Stimulated activated CD4-positive, alpha-beta T cell treated with anti-CD3 and anti-CD28 coated beads, Interleukin-4, amount 100 ng/mL, for 1 hour (primary cell): ENCODE measurements around the gene NDEL1.
A peak's percentile ranks its signal among the peaks of the same experiment; 100 is the strongest.
"Not testable (repeated sequence)": the region's sequence is repeated elsewhere in the genome, so short reads cannot be mapped to it uniquely, and the experiment has no call there.

Experiments
- DNase-seq: peaks from one replicate; pipeline ENCODE4 v3.0.0-alpha.2; 2020

The NDEL1 gene, protein sequence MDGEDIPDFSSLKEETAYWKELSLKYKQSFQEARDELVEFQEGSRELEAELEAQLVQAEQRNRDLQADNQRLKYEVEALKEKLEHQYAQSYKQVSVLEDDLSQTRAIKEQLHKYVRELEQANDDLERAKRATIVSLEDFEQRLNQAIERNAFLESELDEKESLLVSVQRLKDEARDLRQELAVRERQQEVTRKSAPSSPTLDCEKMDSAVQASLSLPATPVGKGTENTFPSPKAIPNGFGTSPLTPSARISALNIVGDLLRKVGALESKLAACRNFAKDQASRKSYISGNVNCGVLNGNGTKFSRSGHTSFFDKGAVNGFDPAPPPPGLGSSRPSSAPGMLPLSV

DNA sequence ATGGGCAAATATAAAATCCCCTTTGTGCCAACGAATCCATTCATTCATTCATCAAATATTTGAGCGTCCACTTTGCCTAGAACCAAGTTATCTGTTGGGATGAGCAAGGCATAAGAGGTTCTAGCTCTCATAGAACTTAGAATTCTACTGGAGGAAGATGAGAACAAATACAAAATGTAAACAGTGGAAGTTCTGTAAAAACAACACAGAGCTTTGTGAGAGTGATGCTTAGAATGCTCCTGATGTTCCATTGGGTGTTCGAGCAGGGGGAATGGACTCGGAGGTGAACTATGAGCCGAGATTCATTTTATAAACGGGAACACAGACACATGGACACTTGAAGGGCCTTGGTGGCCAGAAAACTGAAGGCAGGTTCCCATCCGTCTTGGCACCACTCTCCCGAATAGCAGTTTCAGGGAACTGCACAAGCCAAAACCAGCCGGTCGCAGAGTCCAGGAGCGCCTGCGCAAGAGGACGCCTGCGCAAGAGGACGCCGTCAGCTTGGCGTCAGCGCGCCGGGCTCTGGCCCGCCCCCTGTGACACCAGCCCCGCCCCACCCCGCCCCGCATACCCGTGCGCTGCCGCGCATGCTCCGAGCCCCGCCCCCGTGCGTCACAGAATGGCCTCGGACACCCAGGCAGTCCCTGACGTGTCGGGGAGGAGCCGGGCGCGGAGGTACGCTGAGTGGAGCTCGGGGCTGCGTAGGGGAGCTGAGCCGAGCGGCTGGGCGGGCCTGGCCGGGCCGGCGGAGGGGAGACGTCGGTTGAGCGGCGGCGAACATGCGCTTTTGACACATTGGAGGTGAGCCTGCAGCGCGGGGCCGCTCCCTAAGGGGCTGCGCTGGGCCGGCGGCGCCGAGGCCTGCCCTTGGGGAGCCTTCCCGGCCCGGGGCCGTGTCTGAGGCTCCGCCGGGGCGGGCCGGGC is at the start of gene NDEL1:
Gene NDEL1 (plus strand): TSS at position 640 of the 924 bp plus-strand sequence. CDS start 8,388 bp downstream, outside the sequence.
- peak; percentile 99 for DNase-seq

DNA sequence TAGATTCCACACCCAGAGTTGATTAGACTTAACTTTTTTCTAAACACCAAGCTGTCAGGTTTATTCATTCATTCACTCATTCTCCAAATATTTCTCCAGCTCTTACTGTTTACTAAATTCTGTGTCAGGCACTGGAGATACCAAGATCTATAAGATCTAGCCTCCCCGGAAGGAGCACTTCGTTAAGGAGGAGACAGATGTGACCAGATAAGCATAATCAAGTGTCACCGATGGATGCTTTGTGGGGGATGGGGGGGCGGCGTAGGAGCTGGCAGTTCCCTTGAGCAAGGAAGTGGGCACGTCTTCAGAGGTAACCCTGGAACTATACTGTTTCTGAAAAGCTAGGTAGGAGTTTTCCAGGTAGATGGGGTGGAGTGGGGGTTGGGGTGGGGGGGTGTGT is 48.8 kb upstream of the NDEL1 start:
- DNase-seq: no peak

DNA sequence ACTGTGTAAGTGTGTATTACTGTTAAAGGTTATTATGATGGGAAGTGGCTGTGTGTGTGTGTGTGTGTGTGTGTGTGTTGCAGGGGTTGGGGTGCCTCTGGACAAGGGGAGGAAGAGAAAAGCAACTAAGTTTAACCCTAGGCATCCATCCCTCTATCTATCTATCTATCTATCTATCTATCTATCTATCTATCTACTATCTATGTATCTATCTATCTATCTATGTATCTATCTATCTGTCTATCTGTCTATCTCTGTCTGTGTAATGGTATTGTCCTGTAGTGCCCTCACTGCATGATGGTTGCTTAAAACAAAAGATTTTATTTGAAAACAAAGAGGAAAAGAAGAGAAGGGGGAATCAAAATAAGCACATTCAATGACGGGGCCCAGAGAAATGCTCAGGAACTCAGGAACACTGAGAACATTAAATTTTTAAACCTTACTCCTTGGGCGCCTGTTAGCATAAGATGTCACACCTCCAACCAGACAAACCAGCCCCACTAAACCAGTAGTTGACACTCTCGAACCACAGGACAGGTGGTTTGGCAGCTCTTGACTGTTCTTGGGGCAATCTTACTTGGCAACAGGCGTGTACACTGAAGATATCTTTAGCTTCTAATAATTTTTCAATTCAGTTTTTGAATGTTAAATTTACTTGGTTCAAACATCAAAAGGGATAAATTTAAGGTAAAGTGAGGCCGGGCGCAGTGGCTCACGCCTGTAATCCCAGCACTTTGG is 47.6 kb upstream of the NDEL1 start:
- no peak for DNase-seq

DNA sequence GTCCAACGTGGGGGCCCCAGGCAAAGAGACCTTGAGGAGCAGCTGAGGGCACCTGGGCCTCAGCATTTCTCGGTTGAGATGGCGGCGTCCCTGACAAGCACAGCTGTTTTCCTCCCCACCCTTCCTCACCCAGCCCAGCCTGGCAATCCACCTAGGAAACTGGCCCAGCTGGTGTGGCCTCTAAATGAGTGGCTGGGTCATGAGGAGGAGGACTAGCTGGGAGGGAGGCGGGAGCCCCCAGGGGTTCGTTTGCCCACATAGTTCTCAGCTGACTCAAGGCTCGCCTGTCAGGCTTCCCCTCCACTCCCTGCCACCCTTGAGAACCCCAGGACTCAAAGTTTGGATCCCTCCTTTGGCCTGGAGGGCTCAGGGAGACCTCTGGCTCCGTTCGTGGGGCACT is 44.0 kb upstream of the NDEL1 start:
- no peak for DNase-seq

DNA sequence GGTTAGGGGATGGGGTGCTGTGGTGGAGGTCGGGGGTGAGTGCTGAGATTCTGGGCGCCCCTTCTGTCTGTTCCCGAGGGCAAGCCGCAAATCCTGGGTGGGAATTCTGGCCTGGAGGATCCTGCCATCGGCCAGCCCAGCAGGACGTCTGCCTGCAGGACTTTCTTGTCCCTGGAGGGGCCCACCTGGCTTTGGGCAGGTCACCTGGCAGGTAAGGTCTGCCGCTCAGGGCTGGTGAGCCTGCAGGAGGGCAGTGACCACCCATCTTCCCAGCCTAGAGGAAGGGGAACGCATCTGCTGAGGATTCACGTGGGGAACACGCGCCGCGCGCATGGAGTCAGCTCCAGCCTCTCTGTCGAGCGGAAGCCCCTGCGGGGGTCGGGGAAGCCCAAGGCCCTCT is 43.4 kb upstream of the NDEL1 start:
- DNase-seq: no peak

DNA sequence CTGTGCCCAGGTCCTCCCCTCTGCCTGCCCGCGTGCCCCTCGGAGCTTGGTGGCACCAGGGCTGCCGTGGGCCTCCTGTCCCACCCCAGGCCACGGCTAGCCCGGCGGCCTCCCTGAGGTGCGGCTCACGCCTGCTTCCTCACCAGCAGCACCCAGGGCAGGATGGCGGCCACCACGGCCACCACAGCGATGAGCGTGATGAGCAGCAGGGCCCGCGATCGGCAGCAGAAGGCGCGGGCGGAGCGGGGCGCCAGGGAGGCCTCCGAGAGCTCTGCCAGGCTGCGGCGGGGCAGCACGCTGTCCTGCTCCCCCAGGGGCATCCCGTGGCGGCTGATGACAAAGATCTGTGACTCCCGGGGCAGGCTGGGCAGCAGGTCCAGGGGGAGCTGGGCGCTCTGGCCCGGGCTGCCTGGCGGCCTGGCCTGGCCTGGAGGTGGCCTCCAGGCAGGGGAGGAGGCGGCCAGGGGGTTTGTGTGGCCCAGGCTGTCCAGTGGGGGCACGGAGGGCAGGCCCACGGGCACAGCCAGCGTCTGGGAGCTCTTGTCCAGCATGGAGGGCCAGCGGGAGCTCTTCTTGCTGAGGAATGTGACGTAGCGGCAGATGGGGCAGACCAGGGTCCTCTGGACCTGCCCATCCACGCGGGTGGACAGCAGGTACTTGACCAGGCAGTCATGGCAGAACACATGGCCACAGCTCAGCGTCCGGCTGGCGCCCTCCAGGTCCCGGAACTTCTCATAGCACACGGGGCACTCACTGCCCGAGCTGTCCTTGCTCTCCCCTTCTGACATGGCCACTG is 42.8 kb upstream of the NDEL1 start:
- no peak for DNase-seq

DNA sequence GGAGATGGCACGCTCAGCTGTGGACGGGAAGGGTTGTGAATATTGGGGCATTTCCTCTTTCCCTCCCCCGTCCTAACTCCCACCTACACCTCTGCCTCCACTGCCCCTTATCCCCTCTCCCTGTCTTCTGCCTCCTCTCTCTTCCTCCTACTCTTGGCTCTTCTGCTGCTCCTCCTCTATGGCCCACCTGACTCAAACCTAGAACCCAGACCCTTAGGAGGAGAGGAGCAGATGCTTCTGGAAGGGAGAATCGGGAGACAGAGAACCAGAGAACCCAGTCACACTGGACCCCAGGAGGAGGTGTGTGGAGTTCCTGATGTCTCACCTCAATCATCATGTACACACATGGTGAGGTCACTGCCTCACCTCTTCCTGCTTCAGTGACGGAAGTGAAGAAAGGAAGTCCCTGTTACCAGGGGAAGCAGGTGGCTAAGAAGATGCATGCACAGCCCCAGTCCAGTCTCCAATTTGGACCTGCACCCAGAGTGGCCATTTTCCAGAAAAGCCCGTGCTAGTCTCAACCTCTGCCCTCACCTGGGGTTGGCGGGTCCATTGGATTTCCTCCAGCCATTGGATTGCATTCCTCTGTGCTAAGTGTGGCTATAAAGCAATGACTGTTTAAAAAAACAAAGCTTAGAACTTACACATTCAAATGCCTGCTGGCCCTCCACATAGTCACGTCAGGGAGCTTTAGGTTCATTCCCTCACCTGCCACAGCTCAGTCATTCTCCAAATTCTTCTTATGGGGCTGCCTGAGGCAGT is 42.0 kb upstream of the NDEL1 start:
- DNase-seq: no peak

DNA sequence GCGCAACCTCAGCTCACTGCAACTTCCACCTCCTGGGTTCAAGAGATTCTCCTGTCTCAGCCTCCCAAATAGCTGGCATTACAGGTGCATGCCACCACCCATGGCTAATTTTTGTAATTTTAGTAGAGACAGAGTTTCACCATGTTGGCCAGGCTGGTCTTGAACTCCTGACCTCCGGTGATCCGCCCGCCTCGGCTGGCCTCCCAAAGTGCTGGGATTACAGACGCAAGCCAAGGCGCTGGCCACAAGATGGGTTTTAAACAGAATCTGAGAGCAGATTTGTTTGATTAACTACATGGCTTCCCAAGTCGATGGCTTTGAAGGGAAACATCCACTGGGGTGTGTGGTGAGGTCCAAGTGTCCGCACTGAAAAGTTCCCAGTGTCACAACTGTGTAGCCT is 41.2 kb upstream of the NDEL1 start:
- DNase-seq: not testable (repeated sequence)

DNA sequence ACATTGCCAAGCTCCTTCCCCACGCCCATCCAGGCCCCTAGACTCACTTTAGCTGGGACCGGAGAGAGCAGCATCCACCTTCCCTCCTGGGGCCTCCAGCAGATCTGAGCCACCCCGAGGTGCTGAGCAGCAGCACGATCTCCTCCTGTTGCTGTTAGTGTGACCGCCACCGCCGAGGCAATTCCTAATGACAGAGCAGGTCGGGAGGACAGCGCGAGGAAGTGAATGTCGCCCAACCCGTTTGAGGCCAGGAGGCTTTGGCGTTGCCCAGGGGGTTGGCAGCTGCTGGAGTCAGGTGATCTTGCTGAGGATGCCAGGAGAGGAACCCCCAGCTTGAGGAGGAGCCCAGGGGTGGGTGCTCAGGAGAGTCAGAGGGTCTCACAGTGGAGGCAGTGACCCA is 38.0 kb upstream of the NDEL1 start, which contains the start of gene RNF222:
Gene RNF222 (minus strand): TSS at position 192 of the 400 bp plus-strand sequence. CDS start 4,366 bp downstream, outside the sequence.
- DNase-seq: no peak

DNA sequence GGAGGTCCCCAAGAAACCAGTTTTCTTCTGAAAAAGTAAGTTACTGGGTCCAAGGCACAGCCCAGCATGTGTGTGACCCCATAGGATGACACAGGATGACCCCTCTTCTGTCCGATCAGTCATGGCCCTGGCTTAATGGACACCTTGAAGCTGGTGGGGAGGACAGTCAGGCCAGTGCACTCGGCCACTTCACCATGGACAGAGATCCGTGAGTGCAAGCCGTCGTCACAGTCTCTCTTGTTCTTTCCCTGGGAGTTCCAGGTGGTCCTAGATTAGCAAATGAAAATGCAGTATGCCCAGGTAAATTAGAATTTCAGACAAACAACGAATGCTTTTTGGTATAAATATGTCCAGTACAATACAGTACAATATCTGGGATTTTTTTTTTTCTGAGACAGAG is 36.7 kb upstream of the NDEL1 start:
- DNase-seq: no peak

DNA sequence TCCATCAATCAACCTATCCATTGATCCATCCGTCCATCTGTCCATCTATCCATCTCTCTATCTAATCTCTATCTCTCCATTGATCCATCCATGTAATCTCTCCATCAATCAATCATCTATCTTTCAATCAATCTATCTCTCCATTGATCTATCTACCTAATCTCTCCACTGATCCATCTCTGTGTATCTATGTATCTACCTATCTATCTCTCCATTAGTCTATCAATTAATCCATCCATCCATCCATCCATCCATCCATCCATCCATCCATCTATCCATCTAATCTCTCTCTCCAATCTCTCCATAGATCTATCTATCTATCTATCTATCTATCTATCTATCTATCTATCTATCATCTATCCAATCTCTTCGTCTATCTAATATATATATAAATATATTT is 34.6 kb upstream of the NDEL1 start:
- DNase-seq: no peak

DNA sequence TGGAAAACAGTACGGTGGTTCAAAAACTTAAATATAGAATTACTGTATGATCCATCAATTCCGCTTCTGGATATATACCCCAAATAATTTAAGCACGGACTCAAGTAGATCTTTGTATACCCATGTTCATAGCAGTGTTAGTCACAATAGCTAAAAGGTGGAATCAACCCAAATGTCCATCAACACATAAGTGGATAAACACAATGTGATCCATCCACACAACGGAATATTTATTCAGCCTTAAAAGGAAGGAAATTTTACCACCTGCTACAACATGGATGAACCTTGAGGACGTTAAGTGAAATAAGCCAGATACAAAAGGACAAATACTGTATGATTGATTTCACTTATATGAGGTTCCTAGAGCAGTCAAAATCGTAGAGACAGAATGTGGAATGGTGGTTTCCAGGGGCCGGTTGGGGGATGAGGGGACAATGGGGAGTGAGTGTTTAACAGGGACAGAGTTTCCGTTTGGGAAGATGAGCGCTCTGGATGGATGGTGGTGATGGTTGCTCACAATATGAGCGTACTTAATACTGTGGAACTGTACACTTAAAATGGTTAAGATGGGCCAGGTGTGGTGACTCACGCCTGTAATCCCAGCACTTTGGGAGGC is 32.7 kb upstream of the NDEL1 start:
- no peak for DNase-seq

DNA sequence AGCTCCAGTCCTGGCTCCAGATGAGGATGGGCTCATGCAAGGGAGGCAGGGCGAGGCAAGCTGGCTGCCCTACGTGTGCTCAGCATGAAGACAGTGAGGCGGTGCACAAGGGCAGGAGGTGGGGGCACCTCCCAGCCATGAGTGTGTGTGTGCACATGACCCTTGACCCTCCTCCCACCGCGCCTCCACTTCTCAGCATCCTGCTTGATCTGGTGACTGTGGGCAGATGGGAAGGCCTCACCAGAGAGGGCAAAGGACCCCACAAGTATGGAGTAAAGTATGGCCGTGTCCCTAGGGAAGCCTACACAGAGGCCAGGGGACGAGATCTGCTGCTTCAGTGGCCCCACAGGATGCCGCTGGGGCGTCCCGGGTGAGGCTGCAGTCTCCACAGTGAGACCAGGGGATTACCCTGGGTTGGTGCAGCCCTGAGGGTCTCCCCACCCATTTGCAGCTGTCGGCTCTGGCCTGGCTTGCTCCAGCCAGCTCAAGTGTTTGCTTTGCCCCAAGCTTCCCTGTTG is 30.1 kb upstream of the NDEL1 start:
- no peak for DNase-seq

DNA sequence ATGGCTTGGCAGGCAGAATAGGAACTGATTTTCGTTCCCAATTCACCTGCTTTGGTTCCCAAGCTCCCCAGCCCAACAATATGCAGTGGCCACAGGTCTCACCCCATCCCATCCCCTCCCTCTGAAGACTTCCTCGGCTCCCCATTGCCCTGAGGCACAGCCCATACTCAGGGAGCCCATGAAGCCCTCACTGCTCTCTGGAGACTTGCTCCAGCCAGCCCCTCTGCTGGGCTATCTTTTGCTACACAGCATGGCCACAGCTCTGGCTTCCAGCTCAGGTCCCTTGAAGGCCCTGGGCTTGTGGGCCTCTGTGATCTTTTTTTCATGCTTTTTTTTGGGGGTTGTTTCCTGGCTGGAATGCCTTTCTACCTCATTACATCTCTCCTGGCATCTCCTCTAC is 29.5 kb upstream of the NDEL1 start:
- DNase-seq: no peak

DNA sequence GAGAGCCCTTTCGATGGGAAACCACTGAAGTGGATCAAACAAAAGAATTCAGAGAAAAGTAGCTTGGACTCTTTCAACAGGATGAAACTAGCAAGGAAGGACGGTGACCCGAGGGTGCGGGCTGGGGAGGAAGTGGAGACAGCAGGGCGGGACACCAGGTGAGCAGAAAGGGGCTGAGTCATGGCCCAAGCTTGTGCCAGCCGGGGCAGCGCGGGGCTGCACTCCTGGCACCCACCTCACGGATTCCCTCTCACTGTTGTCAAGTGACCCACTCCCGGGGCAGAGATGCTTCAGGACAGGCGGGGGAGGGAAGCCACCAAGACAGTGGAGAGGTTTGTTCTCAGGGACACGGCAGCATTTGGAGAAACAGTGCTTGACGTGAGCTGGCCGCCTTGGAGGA is 27.3 kb upstream of the NDEL1 start:
- DNase-seq: no peak

DNA sequence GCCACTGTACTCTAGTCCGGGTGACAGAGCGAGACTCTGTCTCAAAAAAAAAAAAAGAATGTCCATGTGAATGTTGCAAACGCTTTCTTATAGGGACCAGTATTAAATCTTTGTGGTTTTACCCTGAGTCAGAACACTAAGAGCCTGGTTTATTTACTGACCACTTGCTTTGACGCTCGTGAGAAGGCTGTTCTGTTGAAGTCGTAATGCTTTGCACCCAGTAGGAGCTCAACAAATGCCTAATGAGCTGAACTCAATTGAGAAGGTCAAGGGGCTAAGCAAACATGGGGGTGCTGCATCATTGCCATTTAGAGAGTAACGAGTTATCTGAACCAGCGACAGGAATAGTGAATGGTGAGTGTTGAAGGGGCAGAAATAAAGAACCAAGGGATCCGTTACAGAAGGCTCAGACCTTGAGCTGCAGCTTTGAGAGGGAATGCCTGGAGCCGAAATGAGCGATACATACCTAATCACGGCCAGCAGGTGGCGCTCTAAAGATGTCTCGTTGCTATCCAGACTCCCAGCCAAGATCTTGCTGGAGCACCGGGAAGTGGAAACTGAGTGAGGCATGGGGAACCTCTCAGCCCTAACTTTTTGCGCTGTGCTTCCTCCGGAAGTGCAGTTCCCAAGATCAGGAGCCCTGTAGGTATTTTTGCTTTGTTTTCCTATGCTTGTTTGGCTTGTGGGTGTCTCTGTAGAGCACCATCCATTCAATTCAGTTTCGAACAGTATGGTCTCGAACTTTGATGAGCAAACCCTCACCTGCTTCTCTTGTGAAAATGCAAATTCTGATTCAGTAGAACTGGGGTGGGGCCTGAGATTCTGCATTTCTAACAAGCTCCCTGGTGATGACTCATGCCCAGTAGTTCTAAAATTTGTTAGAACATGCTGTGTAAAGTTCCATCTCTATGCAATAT is 25.5 kb upstream of the NDEL1 start:
- DNase-seq: peak; percentile 79

DNA sequence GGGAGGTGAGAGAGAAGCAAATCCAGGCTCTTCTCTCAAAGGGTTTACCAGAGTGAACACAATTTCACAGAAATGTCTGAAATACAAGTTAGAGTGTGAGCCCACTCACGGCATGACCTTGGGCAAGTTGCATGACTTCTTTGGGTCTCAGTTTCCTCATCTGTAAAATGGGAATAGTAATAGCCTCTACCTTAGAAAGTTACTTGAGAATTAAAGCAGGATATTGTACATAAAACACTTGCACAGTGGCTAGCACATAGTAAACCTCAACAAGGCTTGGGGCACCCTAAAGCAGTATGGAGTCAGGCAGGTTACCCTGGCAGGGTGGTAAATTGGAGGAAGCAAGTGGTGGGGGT is 24.8 kb upstream of the NDEL1 start:
- DNase-seq: no peak

DNA sequence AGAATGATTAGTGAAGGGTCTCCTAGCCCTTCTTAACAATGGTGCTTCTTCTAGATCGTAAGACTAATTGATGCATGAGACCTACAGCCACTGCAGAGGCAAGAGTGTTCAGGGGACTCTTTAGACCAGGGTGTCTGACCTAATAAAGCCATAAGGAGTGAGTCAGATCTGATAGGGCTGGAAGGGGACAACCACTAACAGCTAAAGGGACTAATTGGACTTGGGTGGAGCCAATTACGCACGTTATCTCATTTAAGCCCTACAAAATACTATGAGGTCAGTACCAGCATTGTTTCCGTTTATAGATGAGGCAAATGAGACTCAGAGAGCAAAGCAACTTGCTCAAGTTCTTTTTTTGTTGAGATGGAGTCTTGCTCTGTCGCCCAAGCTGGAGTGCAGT is 23.6 kb upstream of the NDEL1 start:
- no peak for DNase-seq

DNA sequence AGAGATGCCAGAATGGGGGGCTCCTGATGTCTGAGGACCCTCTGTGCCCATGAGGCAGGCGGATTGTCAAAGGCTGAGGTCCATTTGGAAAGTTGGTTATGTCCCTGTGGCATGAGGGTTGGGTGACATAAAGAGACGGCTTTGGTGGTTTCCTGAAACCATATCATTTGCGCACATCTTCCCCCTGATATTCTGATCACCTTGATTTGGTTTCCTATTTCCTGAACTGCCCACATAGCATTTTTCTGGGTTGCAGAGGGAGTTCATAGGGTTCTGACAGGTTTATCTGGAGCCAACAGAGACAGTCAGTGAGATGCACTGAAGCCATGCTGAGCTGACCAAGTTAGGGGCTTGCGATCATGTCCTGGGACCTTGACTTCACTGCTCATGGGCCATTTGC is 22.4 kb upstream of the NDEL1 start:
- no peak for DNase-seq

DNA sequence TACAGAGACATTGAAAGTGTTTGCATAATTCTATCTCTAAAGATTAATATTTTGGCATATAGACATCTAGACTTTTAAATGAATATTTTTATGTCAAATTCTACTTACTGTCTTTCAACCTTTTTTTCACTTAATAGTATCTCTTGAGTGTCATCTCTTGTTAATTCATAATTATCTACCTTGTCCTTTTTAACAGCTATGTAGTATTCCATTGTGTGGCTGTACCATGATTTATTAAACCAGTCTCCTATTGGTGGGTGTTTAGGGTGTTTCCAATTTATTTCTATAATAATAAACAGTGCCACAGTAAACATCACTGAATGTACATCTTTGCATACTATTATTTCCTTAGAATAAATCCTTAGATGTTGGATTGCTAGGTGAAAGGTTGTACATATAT is 21.7 kb upstream of the NDEL1 start:
- DNase-seq: no peak
